Measurements from ENCODE around the gene NCKAP1.
"Not testable (repeated sequence)": the region's sequence is repeated elsewhere in the genome, so short reads cannot be mapped to it uniquely, and the experiment has no call there.

GRCh38 chr2:183047486-183048125 lies 9.3 kb upstream of the NCKAP1 start:
- TF ChIP-seq CTCF, POLR2A (IDR thresholded peaks at IDR 0.05): not testable (repeated sequence)

Measured in body of pancreas (tissue), 4 donors.